ENCODE results near the gene CCND3. TPM values are rescaled to one million over a fixed set of nuclear protein-coding genes. Genes with fewer than 3 reads are reported as not detected.

CCND3 gene
- total RNA-seq, 2 donors from 2014 or later = 145 to 153 TPM

GRCh38 chr6:41931792-41932191 is 9.8 kb downstream of the CCND3 start:
- Histone ChIP-seq H3K27me3 (replicated peaks; ENCODE audit: insufficient read depth) (no peaks in the 10 kb centered on the region), H3K36me3 (peaks cover 14 to 26% of the 10 kb centered on the region in 2 donors)
- intact Hi-C loops (cut with DNase I) = no loop called here

GRCh38 chr6:41929924-41930323 is 11.7 kb downstream of the CCND3 start:
- H3K4me1 ChIP-seq (replicated peaks) = no peaks in the 10 kb centered on the region
- H3K4me3 ChIP-seq = no peak overlapping the region
- H3K36me3 ChIP-seq = peaks cover 14 to 22% of the 10 kb centered on the region in 2 donors
- intact Hi-C loops (cut with DNase I) = loop anchor here (10.0 kb wide), 1 partner anchor 295 kb away; no protein-coding TSS in a partner anchor
- H3K27ac ChIP-seq = no peak overlapping the region
- no peak for DNase-seq (ENCODE audit: low spot score)
- TF ChIP-seq POLR2AphosphoS5 (IDR thresholded peaks at IDR 0.05) (no peak), CTCF (IDR thresholded peaks at IDR 0.05) (no peak), POLR2A (IDR thresholded peaks at IDR 0.05) (no peak)
- WGBS = 92% methylated on average over 6 of the region's 6 CpGs
- H3K27me3 ChIP-seq (replicated peaks; ENCODE audit: insufficient read depth) = no peaks in the 10 kb centered on the region
- H3K9me3 ChIP-seq = no peaks in the 10 kb centered on the region

More at GRCh38 chr6:41931792-41932191, 9.8 kb downstream of the CCND3 start:
- no peak for DNase-seq (ENCODE audit: low spot score)
- WGBS = 68% methylated on average over 2 of the region's 2 CpGs
- H3K4me3 ChIP-seq = no peak overlapping the region
- no peak for TF ChIP-seq POLR2AphosphoS5 (IDR thresholded peaks at IDR 0.05)
- TF ChIP-seq POLR2A (IDR thresholded peaks at IDR 0.05) = no peak
- no peak for TF ChIP-seq CTCF (IDR thresholded peaks at IDR 0.05)
- no peak overlapping the region for H3K27ac ChIP-seq
- no peaks in the 10 kb centered on the region for H3K4me1 ChIP-seq (replicated peaks)
- H3K9me3 ChIP-seq = no peaks in the 10 kb centered on the region

- Histone ChIP-seq H3K4me3 (no peak overlapping the region), H3K4me1 (replicated peaks) (peaks cover under 1% of the 10 kb centered on the region), H3K9me3 (no peaks in the 10 kb centered on the region), H3K36me3 (peaks cover 4 to 13% of the 10 kb centered on the region in 2 donors), H3K27ac (no peak overlapping the region), H3K27me3 (replicated peaks; ENCODE audit: insufficient read depth) (no peaks in the 10 kb centered on the region)
- TF ChIP-seq POLR2A (IDR thresholded peaks at IDR 0.05) = no peak
- TF ChIP-seq CTCF (IDR thresholded peaks at IDR 0.05) = no peak
- no peak for TF ChIP-seq POLR2AphosphoS5 (IDR thresholded peaks at IDR 0.05)
- DNase-seq (ENCODE audit: low spot score) = no peak
- 89% methylated on average over 6 of the region's 6 CpGs for WGBS
- intact Hi-C loops (cut with DNase I) = loop anchor here (10.0 kb wide), 1 partner anchor 298 kb away; no protein-coding TSS in a partner anchor
Measured at GRCh38 chr6:41927253-41927652, 14.4 kb downstream of the CCND3 start.

- Histone ChIP-seq H3K27ac (no peak overlapping the region), H3K4me3 (peak overlapping the region; percentile 67 to 83), H3K4me1 (replicated peaks) (peaks cover 8% of the 10 kb centered on the region), H3K9me3 (no peaks in the 10 kb centered on the region), H3K27me3 (replicated peaks; ENCODE audit: insufficient read depth) (no peaks in the 10 kb centered on the region), H3K36me3 (no peaks in the 10 kb centered on the region)
- intact Hi-C loops (cut with DNase I) = loop anchor here (5.0 to 10.0 kb wide), 2 partner anchors 135 to 303 kb away; partner anchors contain the start of gene TOMM6
- WGBS = 4% methylated on average over 7 of the region's 7 CpGs
- no peak for DNase-seq (ENCODE audit: low spot score)
- TF ChIP-seq POLR2A (IDR thresholded peaks at IDR 0.05) (no peak), CTCF (IDR thresholded peaks at IDR 0.05) (no peak), POLR2AphosphoS5 (IDR thresholded peaks at IDR 0.05) (no peak)
Measured at GRCh38 chr6:41922154-41922553, 19.5 kb downstream of the CCND3 start.

GRCh38 chr6:41921712-41921998 is 20.0 kb downstream of the CCND3 start:
- Histone ChIP-seq H3K36me3 (no peaks in the 10 kb centered on the region), H3K9me3 (no peaks in the 10 kb centered on the region), H3K4me1 (replicated peaks) (peaks cover 8% of the 10 kb centered on the region), H3K27me3 (replicated peaks; ENCODE audit: insufficient read depth) (no peaks in the 10 kb centered on the region), H3K4me3 (peak overlapping the region; percentile 67 to 83), H3K27ac (peak overlapping the region; percentile 97 to 98)
- TF ChIP-seq CTCF (IDR thresholded peaks at IDR 0.05) (no peak), POLR2A (IDR thresholded peaks at IDR 0.05) (no peak), POLR2AphosphoS5 (IDR thresholded peaks at IDR 0.05) (no peak)
- WGBS = under 1% methylated on average over 20 of the region's 20 CpGs
- DNase-seq (ENCODE audit: low spot score) = peak; percentile 17
- intact Hi-C loops (cut with DNase I) = loop anchor here (2.0 to 10.0 kb wide), 3 partner anchors 123 to 303 kb away; partner anchors contain the start of gene TOMM6

Data from prostate gland (tissue), 2 donors.